ENCODE results near the gene PPP1R10. TPM values are rescaled to one million over a fixed set of nuclear protein-coding genes. Genes with fewer than 3 reads are reported as not detected.

Gene PPP1R10
- total and polyA plus RNA-seq, 2 of the 13 experiments (the other 11 are each of a cell fraction or from before 2014, with no cell fraction given) = 26.3 to 38.4 TPM

DNA sequence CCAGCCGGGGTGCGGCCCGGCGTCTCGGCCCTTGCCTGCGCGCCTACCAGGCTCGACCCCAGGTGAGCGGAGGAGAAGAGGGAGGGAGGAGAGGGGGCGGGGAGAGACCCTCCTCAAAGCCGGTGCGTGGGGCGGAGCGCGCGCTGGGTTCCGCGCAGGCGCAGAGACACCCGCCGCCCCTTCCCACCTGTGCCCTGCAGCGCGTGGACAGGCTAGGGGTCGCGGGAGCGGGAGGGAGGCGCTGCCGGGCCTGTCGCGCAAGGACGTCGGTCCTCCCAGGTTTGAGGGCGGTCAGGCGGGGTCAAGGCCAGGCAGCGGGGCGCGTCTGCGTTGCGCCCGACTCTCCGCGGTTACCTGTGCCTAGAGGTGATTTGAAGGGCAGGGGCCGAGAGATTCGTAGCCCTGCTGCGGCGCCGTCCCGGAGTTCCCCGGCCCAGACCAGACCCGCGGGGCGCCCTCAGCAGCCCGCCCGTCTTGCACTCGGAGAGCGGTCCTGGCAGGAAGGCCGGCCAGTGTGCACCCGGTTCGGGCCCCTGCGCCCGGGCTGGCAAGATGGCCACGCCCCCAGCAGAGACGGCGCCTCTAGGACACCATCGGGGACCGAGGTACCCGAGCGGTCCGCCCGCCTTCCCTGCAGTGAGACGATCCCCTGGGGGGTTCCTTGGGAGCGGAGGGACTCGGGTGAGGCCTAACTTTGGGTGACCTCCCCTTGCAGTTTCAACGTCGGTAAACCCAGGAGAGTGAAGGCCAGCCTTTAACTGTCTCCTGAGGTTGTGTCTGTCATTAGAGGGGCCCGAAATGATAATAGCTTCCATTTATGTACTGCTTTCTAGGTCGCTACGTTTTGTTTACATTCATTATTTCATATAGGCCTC lies 30.4 kb upstream of the PPP1R10 start (continued):
- TF ChIP-seq, protein P1, sequence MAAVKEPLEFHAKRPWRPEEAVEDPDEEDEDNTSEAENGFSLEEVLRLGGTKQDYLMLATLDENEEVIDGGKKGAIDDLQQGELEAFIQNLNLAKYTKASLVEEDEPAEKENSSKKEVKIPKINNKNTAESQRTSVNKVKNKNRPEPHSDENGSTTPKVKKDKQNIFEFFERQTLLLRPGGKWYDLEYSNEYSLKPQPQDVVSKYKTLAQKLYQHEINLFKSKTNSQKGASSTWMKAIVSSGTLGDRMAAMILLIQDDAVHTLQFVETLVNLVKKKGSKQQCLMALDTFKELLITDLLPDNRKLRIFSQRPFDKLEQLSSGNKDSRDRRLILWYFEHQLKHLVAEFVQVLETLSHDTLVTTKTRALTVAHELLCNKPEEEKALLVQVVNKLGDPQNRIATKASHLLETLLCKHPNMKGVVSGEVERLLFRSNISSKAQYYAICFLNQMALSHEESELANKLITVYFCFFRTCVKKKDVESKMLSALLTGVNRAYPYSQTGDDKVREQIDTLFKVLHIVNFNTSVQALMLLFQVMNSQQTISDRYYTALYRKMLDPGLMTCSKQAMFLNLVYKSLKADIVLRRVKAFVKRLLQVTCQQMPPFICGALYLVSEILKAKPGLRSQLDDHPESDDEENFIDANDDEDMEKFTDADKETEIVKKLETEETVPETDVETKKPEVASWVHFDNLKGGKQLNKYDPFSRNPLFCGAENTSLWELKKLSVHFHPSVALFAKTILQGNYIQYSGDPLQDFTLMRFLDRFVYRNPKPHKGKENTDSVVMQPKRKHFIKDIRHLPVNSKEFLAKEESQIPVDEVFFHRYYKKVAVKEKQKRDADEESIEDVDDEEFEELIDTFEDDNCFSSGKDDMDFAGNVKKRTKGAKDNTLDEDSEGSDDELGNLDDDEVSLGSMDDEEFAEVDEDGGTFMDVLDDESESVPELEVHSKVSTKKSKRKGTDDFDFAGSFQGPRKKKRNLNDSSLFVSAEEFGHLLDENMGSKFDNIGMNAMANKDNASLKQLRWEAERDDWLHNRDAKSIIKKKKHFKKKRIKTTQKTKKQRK (IDR thresholded peaks at IDR 0.05; ENCODE audit: low read length) = no peak
- TF ChIP-seq FOXA1 (IDR thresholded peaks at IDR 0.05) (no peak), FOXA1 (CRISPR knock-in tag; IDR thresholded peaks at IDR 0.05) (0 out of 2 replicates have a peak, but pooled peaks have one; percentile 11), ZBTB8A (CRISPR knock-in tag; IDR thresholded peaks at IDR 0.05; ENCODE audit: borderline replicate concordance, low read depth) (no peak), BORCS8-MEF2B (CRISPR knock-in tag; IDR thresholded peaks at IDR 0.05) (peak; percentile 93), SNRNP70 (IDR thresholded peaks at IDR 0.05; ENCODE audit: low read depth, low read length) (no peak), TSC22D2 (CRISPR knock-in tag; IDR thresholded peaks at IDR 0.05; ENCODE audit: borderline replicate concordance) (peak; percentile 74), AKAP8 (CRISPR knock-in tag; IDR thresholded peaks at IDR 0.05) (peak; percentile 96), HNF4A (CRISPR knock-in tag; IDR thresholded peaks at IDR 0.05) (peak; percentile 70), MYNN (CRISPR knock-in tag; IDR thresholded peaks at IDR 0.05; ENCODE audit: low read depth) (no peak), ZSCAN12 (CRISPR knock-in tag; IDR thresholded peaks at IDR 0.05) (0 out of 2 replicates have a peak, but pooled peaks have one; percentile 44), PLRG1 (conservative IDR thresholded peaks at IDR 0.05) (no peak), ZFAT (CRISPR knock-in tag; conservative IDR thresholded peaks at IDR 0.05) (0 out of 2 replicates have a peak, but pooled peaks have one; percentile 77)
- TF ChIP-seq, protein P2, sequence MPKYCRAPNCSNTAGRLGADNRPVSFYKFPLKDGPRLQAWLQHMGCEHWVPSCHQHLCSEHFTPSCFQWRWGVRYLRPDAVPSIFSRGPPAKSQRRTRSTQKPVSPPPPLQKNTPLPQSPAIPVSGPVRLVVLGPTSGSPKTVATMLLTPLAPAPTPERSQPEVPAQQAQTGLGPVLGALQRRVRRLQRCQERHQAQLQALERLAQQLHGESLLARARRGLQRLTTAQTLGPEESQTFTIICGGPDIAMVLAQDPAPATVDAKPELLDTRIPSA (CRISPR knock-in tag; IDR thresholded peaks at IDR 0.05; ENCODE audit: borderline replicate concordance) = peak; percentile 89; the same call in 1 of the 2 replicates
- TF ChIP-seq, protein P3, sequence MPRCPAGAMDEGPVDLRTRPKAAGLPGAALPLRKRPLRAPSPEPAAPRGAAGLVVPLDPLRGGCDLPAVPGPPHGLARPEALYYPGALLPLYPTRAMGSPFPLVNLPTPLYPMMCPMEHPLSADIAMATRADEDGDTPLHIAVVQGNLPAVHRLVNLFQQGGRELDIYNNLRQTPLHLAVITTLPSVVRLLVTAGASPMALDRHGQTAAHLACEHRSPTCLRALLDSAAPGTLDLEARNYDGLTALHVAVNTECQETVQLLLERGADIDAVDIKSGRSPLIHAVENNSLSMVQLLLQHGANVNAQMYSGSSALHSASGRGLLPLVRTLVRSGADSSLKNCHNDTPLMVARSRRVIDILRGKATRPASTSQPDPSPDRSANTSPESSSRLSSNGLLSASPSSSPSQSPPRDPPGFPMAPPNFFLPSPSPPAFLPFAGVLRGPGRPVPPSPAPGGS (CRISPR knock-in tag; IDR thresholded peaks at IDR 0.05) = peak; percentile 99
- TF ChIP-seq, protein P4, sequence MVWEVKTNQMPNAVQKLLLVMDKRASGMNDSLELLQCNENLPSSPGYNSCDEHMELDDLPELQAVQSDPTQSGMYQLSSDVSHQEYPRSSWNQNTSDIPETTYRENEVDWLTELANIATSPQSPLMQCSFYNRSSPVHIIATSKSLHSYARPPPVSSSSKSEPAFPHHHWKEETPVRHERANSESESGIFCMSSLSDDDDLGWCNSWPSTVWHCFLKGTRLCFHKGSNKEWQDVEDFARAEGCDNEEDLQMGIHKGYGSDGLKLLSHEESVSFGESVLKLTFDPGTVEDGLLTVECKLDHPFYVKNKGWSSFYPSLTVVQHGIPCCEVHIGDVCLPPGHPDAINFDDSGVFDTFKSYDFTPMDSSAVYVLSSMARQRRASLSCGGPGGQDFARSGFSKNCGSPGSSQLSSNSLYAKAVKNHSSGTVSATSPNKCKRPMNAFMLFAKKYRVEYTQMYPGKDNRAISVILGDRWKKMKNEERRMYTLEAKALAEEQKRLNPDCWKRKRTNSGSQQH (CRISPR knock-in tag; IDR thresholded peaks at IDR 0.05; ENCODE audit: low read depth) = peak; percentile 38; the same call in 1 of the 2 replicates
- TF ChIP-seq, protein P5, sequence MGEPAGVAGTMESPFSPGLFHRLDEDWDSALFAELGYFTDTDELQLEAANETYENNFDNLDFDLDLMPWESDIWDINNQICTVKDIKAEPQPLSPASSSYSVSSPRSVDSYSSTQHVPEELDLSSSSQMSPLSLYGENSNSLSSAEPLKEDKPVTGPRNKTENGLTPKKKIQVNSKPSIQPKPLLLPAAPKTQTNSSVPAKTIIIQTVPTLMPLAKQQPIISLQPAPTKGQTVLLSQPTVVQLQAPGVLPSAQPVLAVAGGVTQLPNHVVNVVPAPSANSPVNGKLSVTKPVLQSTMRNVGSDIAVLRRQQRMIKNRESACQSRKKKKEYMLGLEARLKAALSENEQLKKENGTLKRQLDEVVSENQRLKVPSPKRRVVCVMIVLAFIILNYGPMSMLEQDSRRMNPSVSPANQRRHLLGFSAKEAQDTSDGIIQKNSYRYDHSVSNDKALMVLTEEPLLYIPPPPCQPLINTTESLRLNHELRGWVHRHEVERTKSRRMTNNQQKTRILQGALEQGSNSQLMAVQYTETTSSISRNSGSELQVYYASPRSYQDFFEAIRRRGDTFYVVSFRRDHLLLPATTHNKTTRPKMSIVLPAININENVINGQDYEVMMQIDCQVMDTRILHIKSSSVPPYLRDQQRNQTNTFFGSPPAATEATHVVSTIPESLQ (CRISPR knock-in tag; conservative IDR thresholded peaks at IDR 0.05) = no peak
- TF ChIP-seq, protein P6, sequence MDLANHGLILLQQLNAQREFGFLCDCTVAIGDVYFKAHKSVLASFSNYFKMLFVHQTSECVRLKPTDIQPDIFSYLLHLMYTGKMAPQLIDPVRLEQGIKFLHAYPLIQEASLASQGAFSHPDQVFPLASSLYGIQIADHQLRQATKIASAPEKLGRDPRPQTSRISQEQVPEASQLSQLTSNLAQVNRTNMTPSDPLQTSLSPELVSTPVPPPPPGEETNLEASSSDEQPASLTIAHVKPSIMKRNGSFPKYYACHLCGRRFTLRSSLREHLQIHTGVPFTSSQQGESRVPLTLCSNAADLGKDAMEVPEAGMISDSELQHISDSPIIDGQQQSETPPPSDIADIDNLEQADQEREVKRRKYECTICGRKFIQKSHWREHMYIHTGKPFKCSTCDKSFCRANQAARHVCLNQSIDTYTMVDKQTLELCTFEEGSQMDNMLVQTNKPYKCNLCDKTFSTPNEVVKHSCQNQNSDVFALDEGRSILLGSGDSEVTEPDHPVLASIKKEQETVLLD (CRISPR knock-in tag; IDR thresholded peaks at IDR 0.05; ENCODE audit: low read depth) = peak; percentile 78
